ENCODE measurements around the gene DEFB114.
"Not testable (repeated sequence)": the region's sequence is repeated elsewhere in the genome, so short reads cannot be mapped to it uniquely, and the experiment has no call there.

DEFB114 gene

DNA sequence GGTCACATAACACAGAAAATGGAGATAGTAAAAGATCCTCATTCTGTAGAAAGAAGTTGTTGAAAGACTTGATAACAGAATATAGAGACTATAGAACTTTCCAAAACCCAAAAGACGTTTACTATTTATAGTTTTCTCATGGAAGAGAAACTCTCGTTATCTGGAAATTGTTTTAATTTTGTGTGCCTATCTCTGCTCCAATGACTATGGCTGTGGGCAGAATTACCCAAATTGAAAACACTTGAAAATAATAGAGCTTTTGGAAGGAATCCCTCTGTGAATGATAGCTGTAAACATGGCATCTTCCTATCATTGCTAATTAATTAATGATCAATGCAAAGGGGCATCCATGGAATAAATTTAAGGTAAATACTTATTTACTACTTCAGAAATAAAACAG is at the start of gene DEFB114:
TSS of gene DEFB114 (minus strand) at position 101 of the 400 bp plus-strand sequence. CDS start at position 42, 59 bp downstream.
- no peak for DNase-seq (ENCODE audit: low read depth, low spot score)

- DNase-seq (ENCODE audit: low read depth, low spot score): no peak
Measured at GRCh38 chr6:50007819-50008218, 43.9 kb upstream of the DEFB114 start.

GRCh38 chr6:50003139-50003538 is 39.2 kb upstream of the DEFB114 start:
- DNase-seq (ENCODE audit: low read depth, low spot score): no peak

DNA sequence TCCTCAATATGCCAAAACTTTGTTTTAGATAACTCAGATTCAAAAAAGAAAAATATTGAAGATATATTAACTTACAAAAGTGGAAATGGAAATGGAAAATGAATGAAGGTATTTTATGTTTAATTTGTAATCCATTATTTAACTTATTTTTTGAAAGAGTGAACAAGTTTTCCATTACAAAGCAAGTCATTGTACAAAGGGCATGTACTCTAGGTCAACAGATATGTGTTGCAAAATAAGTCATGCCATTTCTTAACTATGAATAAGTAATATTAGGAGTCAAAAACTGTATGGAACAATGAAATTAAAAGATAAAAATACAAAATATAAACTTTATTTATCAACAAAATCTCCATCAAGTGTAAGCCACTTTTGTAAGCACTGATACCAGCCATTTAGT is 31.3 kb upstream of the DEFB114 start:
- no peak for DNase-seq (ENCODE audit: low read depth, low spot score)

DNA sequence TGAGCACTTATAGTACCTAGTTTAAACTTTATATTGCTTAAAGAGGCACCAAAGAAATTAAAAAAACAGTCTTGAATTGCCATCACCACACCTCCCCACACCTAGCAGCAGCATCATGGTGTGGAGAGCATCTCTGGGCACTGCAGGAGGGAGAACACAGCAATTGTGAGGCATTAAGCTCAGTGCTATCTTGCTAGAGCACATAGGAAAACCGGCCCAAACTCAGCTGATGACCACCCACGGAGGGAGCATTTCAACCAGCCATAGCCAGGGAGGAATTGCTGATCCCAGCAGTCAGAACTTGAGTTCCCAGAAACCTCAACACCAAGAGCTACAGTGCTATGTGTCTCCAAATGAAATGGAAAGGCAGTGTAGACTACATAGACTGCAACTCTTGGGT is 24.9 kb upstream of the DEFB114 start:
- DNase-seq (ENCODE audit: low read depth, low spot score): no peak

- no peak for DNase-seq (ENCODE audit: low read depth, low spot score)
Measured at GRCh38 chr6:49987749-49988148, 23.8 kb upstream of the DEFB114 start.

DNA sequence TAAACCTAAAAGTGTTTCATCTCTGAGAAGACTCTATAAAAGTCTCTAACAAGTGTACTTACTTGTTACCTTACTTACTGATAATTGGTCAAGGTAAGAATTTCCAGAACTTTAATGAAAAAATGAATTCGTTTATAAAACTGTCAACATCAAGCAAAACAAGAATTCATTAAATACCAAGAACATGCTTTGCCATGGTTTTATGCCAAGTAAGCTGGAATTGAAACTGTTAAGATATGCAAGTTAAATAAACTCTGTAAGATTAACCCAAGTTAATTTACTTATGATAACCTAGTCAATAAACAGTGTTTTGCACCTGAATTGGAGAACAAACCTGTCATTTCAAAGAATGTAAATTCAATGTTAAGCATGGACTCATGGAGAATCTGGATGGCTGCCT is 22.6 kb upstream of the DEFB114 start:
- DNase-seq (ENCODE audit: low read depth, low spot score): no peak

- DNase-seq (ENCODE audit: low read depth, low spot score): no peak
Measured at GRCh38 chr6:49982046-49982445, 18.1 kb upstream of the DEFB114 start.

- DNase-seq (ENCODE audit: low read depth, low spot score): no peak
Measured at GRCh38 chr6:49980898-49981297, 16.9 kb upstream of the DEFB114 start.

GRCh38 chr6:49979584-49979983 is 15.6 kb upstream of the DEFB114 start:
- DNase-seq (ENCODE audit: low read depth, low spot score): no peak

DNA sequence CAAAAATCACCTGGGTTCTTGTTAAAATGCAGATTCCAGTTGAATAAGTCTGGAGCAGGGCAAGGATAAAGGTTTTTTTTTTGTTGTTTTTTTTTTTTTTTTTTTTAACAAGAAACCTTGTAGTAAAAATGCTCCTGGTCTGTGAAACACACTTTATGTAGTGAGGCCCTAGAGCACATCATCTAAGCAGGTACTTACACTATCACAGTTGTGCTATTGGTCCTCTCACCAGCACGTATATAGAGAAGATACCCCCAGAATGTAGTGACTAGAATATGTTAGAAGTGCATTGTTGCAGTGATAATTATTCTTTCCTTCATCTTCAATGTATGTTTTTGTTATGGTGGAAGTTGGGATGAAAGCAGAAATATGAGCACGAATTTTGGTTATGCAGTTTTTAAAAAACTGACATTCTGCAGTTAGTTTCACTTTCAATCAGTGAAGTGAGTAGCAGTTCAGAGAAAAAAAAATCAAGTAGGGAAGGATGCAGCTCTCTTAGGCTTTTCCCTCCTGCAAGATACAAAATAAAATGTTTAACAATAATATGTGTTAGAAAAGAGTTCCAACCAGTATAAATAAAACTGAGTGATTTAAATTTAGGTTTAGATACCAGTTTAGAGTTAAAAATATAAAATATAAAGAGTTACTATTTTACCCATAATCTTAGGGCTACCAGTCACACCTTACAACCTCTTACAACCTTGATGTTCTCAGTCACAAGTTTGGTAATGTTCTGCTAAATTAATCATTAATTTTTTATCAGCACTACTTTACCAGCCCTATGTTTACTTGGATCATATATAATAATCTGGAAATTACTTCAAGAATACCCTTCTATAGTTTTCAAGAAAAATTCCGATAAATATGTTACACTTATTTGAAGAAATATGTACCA is 14.6 kb upstream of the DEFB114 start:
- no peak for DNase-seq (ENCODE audit: low read depth, low spot score)

- DNase-seq (ENCODE audit: low read depth, low spot score): no peak
Measured at GRCh38 chr6:49969605-49970004, 5.6 kb upstream of the DEFB114 start, which contains the start of gene DEFB113. Gene DEFB113 (minus strand): TSS chr6:49969625. CDS start chr6:49969625, 0 bp downstream.

GRCh38 chr6:49966823-49967222 is 2.9 kb upstream of the DEFB114 start:
- no peak for DNase-seq (ENCODE audit: low read depth, low spot score)

- DNase-seq (ENCODE audit: low read depth, low spot score): peak; percentile 15
Measured at GRCh38 chr6:49966334-49966733, 2.4 kb upstream of the DEFB114 start.

DNA sequence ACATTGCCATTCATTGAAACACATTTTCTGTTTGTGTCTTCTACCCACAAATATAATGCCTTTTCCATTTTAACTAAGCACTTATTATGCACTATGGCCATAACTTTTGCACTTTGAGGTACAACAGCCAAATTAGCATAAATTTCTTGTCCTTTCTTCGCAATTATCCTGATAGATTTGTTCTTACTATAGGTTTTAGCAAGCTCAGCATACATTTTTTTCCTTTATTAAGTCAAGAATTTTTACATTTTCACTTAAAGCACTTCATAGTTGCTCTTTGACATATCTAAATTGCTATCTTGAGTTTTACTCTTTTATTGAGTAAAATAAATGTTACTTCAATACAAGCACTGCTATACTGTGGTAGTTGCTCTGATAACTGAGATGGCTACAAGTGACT is 5.8 kb downstream of the DEFB114 start:
- no peak for DNase-seq (ENCODE audit: low read depth, low spot score)

DNA sequence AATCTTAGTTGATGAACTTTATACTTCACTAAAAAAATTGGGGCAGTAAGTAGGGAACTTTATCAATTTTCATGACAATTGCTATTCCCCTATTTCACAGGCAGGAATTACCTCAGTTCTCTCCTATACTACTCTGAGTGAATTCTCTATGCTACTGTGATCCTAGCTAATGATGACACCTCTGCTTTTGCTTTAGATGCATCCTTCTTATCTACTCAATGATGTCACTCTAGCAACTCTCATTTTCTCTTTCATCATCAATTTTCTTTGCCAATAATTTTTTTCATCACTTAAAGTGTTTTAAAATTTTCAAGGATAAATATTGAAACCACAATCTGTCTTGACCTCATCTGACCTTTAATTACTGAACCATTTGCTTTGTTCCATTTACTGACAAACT is 8.1 kb downstream of the DEFB114 start:
- no peak for DNase-seq (ENCODE audit: low read depth, low spot score)

DNA sequence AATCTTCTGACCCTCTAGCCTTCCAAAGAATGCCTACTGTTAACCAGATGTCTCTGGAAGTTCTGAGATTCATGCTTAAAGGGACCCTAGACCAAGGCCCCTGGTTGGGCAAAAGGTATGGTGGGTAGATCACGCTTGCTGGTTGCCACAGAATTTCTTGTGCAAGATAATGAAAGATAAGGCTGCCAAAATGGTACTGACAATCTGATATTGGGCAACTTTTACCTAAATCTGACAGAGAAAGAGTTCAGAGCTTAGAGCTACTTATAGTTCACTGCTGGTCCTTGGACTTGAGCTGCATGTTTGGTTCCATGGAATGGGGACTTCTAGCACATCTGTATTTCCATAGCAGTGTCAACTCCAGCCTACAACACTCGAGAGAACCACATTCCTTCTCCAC is 12.0 kb downstream of the DEFB114 start:
- no peak for DNase-seq (ENCODE audit: low read depth, low spot score)

- no peak for DNase-seq (ENCODE audit: low read depth, low spot score)
Measured at GRCh38 chr6:49950415-49950751, 13.6 kb downstream of the DEFB114 start.

DNA sequence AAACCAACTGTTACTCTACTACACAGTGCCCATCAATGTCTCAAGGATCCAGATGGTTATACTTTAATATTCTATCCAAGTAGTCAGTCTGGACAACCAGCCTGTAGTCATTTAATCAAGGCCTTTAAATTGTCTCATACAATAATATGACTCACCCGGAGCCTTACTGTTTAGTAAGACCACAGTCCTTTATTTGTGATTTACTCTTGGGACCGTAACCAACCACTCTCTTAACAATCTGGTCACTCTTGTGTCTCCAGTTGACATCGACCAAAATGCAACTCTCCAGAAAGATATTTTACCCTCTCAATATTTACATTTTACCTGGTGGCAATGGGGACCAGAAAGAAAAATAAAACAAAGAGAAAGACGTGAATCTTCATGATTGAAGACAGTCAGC is 14.9 kb downstream of the DEFB114 start:
- DNase-seq (ENCODE audit: low read depth, low spot score): no peak

GRCh38 chr6:49946835-49947234 is 17.1 kb downstream of the DEFB114 start:
- DNase-seq (ENCODE audit: low read depth, low spot score): no peak

DNA sequence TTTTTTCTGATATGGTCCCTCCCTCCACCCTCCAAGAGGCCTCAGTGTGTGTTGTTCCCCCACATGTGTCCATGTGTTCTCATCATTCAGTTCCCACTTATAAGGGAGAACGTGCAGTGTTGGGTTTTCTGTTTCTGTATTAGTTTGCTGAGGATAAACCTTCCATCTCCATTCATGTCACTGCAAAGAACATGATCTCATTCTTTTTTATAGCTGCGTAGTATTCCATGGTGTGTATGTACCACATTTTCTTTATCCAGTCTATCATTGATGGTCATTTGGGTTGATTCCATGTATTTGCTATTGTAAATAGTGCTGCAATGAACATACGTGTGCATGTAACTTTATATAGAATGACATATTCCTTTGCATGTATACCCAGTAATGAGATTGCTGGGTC is 19.9 kb downstream of the DEFB114 start:
- not testable (repeated sequence) for DNase-seq (ENCODE audit: low read depth, low spot score)

DNA sequence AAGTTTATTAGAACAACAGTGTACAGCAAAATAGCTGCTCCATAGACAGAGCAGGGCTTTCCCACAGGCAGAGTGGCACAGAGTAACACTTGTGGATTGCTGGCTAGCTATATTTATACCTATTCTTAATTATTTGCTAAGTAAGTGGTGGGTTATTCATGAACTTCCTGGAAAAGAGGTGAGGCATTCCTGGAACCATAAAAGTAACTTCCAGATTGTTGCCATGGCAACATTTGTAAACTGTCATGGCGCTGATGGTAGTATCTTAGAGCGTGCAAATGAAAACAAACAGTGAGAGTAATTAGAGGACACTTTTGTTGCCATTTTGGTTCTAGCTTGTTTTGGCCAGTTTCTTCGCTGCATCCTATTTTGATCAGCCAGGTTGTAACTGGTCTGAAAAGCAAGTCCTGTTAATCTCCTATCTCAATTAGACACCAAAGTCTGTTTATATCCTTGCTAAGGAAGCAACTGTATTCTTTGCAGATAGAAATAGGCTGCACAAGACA is 23.9 kb downstream of the DEFB114 start:
- no peak for DNase-seq (ENCODE audit: low read depth, low spot score)

DNA sequence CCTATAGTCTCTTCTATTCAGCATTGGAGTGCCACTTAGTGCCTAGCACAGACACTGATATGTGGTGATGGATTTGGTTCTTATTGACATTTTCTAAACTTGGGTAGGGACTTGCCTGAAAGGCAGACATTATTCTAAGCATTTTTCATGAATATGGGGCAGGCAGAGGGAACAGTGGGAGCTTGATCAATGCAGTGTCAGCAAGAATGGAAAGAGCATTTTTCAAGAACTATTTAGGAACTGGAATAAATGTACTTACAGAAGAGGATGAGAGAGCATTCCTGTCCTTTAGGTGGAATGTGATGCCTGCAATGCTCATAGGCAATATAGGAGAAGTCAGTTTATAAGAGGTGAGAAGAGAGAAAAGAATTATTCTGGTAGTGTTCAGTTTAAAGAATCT is 26.2 kb downstream of the DEFB114 start:
- DNase-seq (ENCODE audit: low read depth, low spot score): no peak
